ENCODE measurements around the gene F7.

The F7 gene

GRCh38 chr13:113145911-113146598, 40.5 kb downstream of the F7 start:
- H3K4me1 ChIP-seq (ENCODE audit: low read length), result no peaks in the 10 kb centered on the region
- H3K4me2 ChIP-seq (ENCODE audit: low read length), result no peak overlapping the region
- no peaks in the 10 kb centered on the region; the same call in 1 of the 2 replicates for H3K9me3 ChIP-seq (ENCODE audit: insufficient read depth, low read length)
- H3K79me2 ChIP-seq (ENCODE audit: low read length), result no peaks in the 10 kb centered on the region
- TF ChIP-seq CTCF (IDR thresholded peaks at IDR 0.05; ENCODE audit: low read depth, low read length) (no peak), EZH2phosphoT487 (IDR thresholded peaks at IDR 0.05; ENCODE audit: low read depth) (no peak)
- H2AFZ ChIP-seq (ENCODE audit: low read depth, low read length), result no peak overlapping the region
- H3K27me3 ChIP-seq (ENCODE audit: low read depth, low read length), result peaks cover 8% of the 10 kb centered on the region; the same call in 1 of the 2 replicates
- no peaks in the 10 kb centered on the region for H3K36me3 ChIP-seq (replicated peaks; ENCODE audit: low read depth, low read length)
- H3K4me3 ChIP-seq (ENCODE audit: low read length), result no peak overlapping the region
- no peak overlapping the region for H3K27ac ChIP-seq (ENCODE audit: low read length)
- no peaks in the 10 kb centered on the region for H4K20me1 ChIP-seq (ENCODE audit: insufficient read depth, low read length)
- no peak overlapping the region for H3K9ac ChIP-seq (ENCODE audit: low read length)

- no peak overlapping the region for H3K27ac ChIP-seq (ENCODE audit: low read length)
- no peak overlapping the region for H2AFZ ChIP-seq (ENCODE audit: low read depth, low read length)
- no peak overlapping the region for H3K9ac ChIP-seq (ENCODE audit: low read length)
- no peak overlapping the region for H3K4me2 ChIP-seq (ENCODE audit: low read length)
- H4K20me1 ChIP-seq (ENCODE audit: insufficient read depth, low read length), result no peaks in the 10 kb centered on the region
- H3K36me3 ChIP-seq (replicated peaks; ENCODE audit: low read depth, low read length), result no peaks in the 10 kb centered on the region
- no peak for TF ChIP-seq EZH2phosphoT487 (IDR thresholded peaks at IDR 0.05; ENCODE audit: low read depth)
- no peak for TF ChIP-seq CTCF (IDR thresholded peaks at IDR 0.05; ENCODE audit: low read depth, low read length)
- H3K79me2 ChIP-seq (ENCODE audit: low read length), result no peaks in the 10 kb centered on the region
- H3K27me3 ChIP-seq (ENCODE audit: low read depth, low read length), result peaks cover 8% of the 10 kb centered on the region; the same call in 1 of the 2 replicates
- no peaks in the 10 kb centered on the region; the same call in 1 of the 2 replicates for H3K9me3 ChIP-seq (ENCODE audit: insufficient read depth, low read length)
- H3K4me3 ChIP-seq (ENCODE audit: low read length), result no peak overlapping the region
- no peaks in the 10 kb centered on the region for H3K4me1 ChIP-seq (ENCODE audit: low read length)
Measured at GRCh38 chr13:113146750-113147149, 41.2 kb downstream of the F7 start.

GRCh38 chr13:113147206-113147605, 41.6 kb downstream of the F7 start:
- H3K36me3 ChIP-seq (replicated peaks; ENCODE audit: low read depth, low read length), result no peaks in the 10 kb centered on the region
- H3K4me3 ChIP-seq (ENCODE audit: low read length), result no peak overlapping the region
- no peak overlapping the region for H2AFZ ChIP-seq (ENCODE audit: low read depth, low read length)
- H3K9me3 ChIP-seq (ENCODE audit: insufficient read depth, low read length), result no peaks in the 10 kb centered on the region; the same call in 1 of the 2 replicates
- H3K27ac ChIP-seq (ENCODE audit: low read length), result no peak overlapping the region
- H3K4me2 ChIP-seq (ENCODE audit: low read length), result no peak overlapping the region
- H3K79me2 ChIP-seq (ENCODE audit: low read length), result no peaks in the 10 kb centered on the region
- no peak for TF ChIP-seq EZH2phosphoT487 (IDR thresholded peaks at IDR 0.05; ENCODE audit: low read depth)
- no peak for TF ChIP-seq CTCF (IDR thresholded peaks at IDR 0.05; ENCODE audit: low read depth, low read length)
- H4K20me1 ChIP-seq (ENCODE audit: insufficient read depth, low read length), result no peaks in the 10 kb centered on the region
- H3K27me3 ChIP-seq (ENCODE audit: low read depth, low read length), result peaks cover 8% of the 10 kb centered on the region; the same call in 1 of the 2 replicates
- H3K4me1 ChIP-seq (ENCODE audit: low read length), result no peaks in the 10 kb centered on the region
- H3K9ac ChIP-seq (ENCODE audit: low read length), result no peak overlapping the region

GRCh38 chr13:113148407-113148806, 42.8 kb downstream of the F7 start:
- TF ChIP-seq EZH2phosphoT487 (IDR thresholded peaks at IDR 0.05; ENCODE audit: low read depth) (no peak), CTCF (IDR thresholded peaks at IDR 0.05; ENCODE audit: low read depth, low read length) (no peak)
- Histone ChIP-seq H3K79me2 (ENCODE audit: low read length) (no peaks in the 10 kb centered on the region), H3K4me3 (ENCODE audit: low read length) (no peak overlapping the region), H3K27ac (ENCODE audit: low read length) (no peak overlapping the region), H3K4me1 (ENCODE audit: low read length) (peaks cover 1% of the 10 kb centered on the region), H3K36me3 (replicated peaks; ENCODE audit: low read depth, low read length) (no peaks in the 10 kb centered on the region), H3K27me3 (ENCODE audit: low read depth, low read length) (peaks cover 8% of the 10 kb centered on the region; the same call in 1 of the 2 replicates), H3K9ac (ENCODE audit: low read length) (no peak overlapping the region), H2AFZ (ENCODE audit: low read depth, low read length) (no peak overlapping the region), H4K20me1 (ENCODE audit: insufficient read depth, low read length) (no peaks in the 10 kb centered on the region), H3K4me2 (ENCODE audit: low read length) (no peak overlapping the region), H3K9me3 (ENCODE audit: insufficient read depth, low read length) (no peaks in the 10 kb centered on the region; the same call in 1 of the 2 replicates)
